Dedifferentiated amniotic fluid mesenchymal stem cell (primary cell): ENCODE data around the gene SVIP.

ENCODE experiments used
- DNase-seq: peaks from one replicate; pipeline ENCODE4 v3.0.0-alpha.2; 2016; ENCODE audit errors: extremely low spot score

Gene SVIP

GRCh38 chr11:22792497-22792896 lies 37.1 kb downstream of the SVIP start:
- DNase-seq: peak; percentile 37

- peak; percentile 55 for DNase-seq
Observed at GRCh38 chr11:22787551-22788162, 41.9 kb downstream of the SVIP start.

GRCh38 chr11:22787055-22787454 lies 42.5 kb downstream of the SVIP start:
- DNase-seq: no peak

GRCh38 chr11:22786475-22786874 lies 43.1 kb downstream of the SVIP start:
- DNase-seq: no peak

GRCh38 chr11:22785251-22785650 lies 44.4 kb downstream of the SVIP start:
- no peak for DNase-seq

- DNase-seq: no peak
Observed at GRCh38 chr11:22780952-22781593, 48.5 kb downstream of the SVIP start.

- DNase-seq: no peak
Observed at GRCh38 chr11:22779850-22780249, 49.8 kb downstream of the SVIP start.

- no peak for DNase-seq
Observed at GRCh38 chr11:22778642-22779041, 51.0 kb downstream of the SVIP start.

GRCh38 chr11:22775248-22775647 lies 54.4 kb downstream of the SVIP start:
- DNase-seq: no peak

- DNase-seq: no peak
Observed at GRCh38 chr11:22774716-22775115, 54.9 kb downstream of the SVIP start.

GRCh38 chr11:22769081-22769480 lies 60.5 kb downstream of the SVIP start:
- DNase-seq: no peak
